Measurements from ENCODE around the gene LYPD6.

LYPD6 gene

GRCh38 chr2:149330127-149331022, at the start of gene LYPD6:
Gene LYPD6, plus strand, starts transcription at chr2:149330587. Its CDS starts 107,122 bp downstream, at chr2:149437709.
- peak; percentile 87 for ATAC-seq
- no peak for TF ChIP-seq TOX (CRISPR knock-in tag; IDR thresholded peaks at IDR 0.05; ENCODE audit: borderline replicate concordance)
- no peak for TF ChIP-seq BACH2 (CRISPR knock-in tag; IDR thresholded peaks at IDR 0.05; ENCODE audit: borderline replicate concordance)
- TF ChIP-seq ISL1 (CRISPR knock-in tag; IDR thresholded peaks at IDR 0.05), result no peak
- no peak for TF ChIP-seq ZC3H10 (CRISPR knock-in tag; IDR thresholded peaks at IDR 0.05)
- no peak for TF ChIP-seq SNAI2 (CRISPR knock-in tag; IDR thresholded peaks at IDR 0.05)
- TF ChIP-seq POU6F1 (CRISPR knock-in tag; IDR thresholded peaks at IDR 0.05; ENCODE audit: borderline replicate concordance, low read depth), result no peak
- TF ChIP-seq CSDC2 (CRISPR knock-in tag; IDR thresholded peaks at IDR 0.05), result 0 out of 2 replicates have a peak, but pooled peaks have one; percentile 12

- TF ChIP-seq ZNF8 (CRISPR knock-in tag; IDR thresholded peaks at IDR 0.05), result no peak
- no peak for TF ChIP-seq BACH2 (CRISPR knock-in tag; IDR thresholded peaks at IDR 0.05; ENCODE audit: borderline replicate concordance)
- no peak for TF ChIP-seq ZC3H10 (CRISPR knock-in tag; IDR thresholded peaks at IDR 0.05)
- TF ChIP-seq, protein P1, sequence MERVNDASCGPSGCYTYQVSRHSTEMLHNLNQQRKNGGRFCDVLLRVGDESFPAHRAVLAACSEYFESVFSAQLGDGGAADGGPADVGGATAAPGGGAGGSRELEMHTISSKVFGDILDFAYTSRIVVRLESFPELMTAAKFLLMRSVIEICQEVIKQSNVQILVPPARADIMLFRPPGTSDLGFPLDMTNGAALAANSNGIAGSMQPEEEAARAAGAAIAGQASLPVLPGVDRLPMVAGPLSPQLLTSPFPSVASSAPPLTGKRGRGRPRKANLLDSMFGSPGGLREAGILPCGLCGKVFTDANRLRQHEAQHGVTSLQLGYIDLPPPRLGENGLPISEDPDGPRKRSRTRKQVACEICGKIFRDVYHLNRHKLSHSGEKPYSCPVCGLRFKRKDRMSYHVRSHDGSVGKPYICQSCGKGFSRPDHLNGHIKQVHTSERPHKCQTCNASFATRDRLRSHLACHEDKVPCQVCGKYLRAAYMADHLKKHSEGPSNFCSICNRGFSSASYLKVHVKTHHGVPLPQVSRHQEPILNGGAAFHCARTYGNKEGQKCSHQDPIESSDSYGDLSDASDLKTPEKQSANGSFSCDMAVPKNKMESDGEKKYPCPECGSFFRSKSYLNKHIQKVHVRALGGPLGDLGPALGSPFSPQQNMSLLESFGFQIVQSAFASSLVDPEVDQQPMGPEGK (CRISPR knock-in tag; IDR thresholded peaks at IDR 0.05; ENCODE audit: borderline replicate concordance), result no peak
- no peak for ATAC-seq
These were observed 48.9 kb upstream of the LYPD6 start for GRCh38 chr2:149281441-149281840.

DNA sequence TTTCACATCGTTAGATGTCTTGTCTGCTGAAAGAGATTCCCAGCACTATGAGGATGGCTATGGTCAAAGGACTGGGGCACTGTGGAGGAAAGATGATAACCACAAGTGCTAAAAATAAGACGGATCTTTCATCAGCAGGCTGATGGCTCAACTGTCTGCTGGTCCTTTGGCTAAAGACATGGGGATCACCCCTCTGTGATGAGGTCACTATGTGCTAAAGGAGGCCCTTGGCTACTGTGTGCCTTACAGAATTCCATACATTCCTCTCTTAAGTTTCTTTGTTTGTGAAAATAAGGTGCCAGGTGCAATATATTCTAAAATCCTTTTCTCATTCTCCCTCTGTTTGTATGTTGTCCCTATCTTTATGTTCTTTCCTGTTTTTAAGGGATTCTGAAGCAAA, 39.7 kb upstream of the LYPD6 start:
- ATAC-seq, result no peak
- TF ChIP-seq ZNF565 (CRISPR knock-in tag; conservative IDR thresholded peaks at IDR 0.05; ENCODE audit: low read depth) (no peak), SNAI2 (CRISPR knock-in tag; IDR thresholded peaks at IDR 0.05) (no peak), ZFP3 (CRISPR knock-in tag; IDR thresholded peaks at IDR 0.05) (no peak), TSHZ2 (CRISPR knock-in tag; IDR thresholded peaks at IDR 0.05) (no peak), ISL1 (CRISPR knock-in tag; IDR thresholded peaks at IDR 0.05) (no peak), GLIS3 (CRISPR knock-in tag; IDR thresholded peaks at IDR 0.05) (no peak), PPARA (CRISPR knock-in tag; IDR thresholded peaks at IDR 0.05; ENCODE audit: borderline replicate concordance) (no peak), RARB (CRISPR knock-in tag; IDR thresholded peaks at IDR 0.05) (no peak), TOX (CRISPR knock-in tag; IDR thresholded peaks at IDR 0.05; ENCODE audit: borderline replicate concordance) (no peak), ZNF8 (CRISPR knock-in tag; IDR thresholded peaks at IDR 0.05) (no peak), BACH2 (CRISPR knock-in tag; IDR thresholded peaks at IDR 0.05; ENCODE audit: borderline replicate concordance) (no peak), OSR1 (CRISPR knock-in tag; IDR thresholded peaks at IDR 0.05) (no peak), POU6F1 (CRISPR knock-in tag; IDR thresholded peaks at IDR 0.05; ENCODE audit: borderline replicate concordance, low read depth) (no peak), ESRRG (CRISPR knock-in tag; IDR thresholded peaks at IDR 0.05) (no peak), ZFP30 (CRISPR knock-in tag; IDR thresholded peaks at IDR 0.05) (no peak), CSDC2 (CRISPR knock-in tag; IDR thresholded peaks at IDR 0.05) (no peak), TCF4 (CRISPR knock-in tag; IDR thresholded peaks at IDR 0.05; ENCODE audit: borderline replicate concordance) (no peak), ZNF70 (CRISPR knock-in tag; IDR thresholded peaks at IDR 0.05) (no peak)
- TF ChIP-seq, protein P1 (CRISPR knock-in tag; IDR thresholded peaks at IDR 0.05; ENCODE audit: borderline replicate concordance), result no peak
- TF ChIP-seq, protein P2, sequence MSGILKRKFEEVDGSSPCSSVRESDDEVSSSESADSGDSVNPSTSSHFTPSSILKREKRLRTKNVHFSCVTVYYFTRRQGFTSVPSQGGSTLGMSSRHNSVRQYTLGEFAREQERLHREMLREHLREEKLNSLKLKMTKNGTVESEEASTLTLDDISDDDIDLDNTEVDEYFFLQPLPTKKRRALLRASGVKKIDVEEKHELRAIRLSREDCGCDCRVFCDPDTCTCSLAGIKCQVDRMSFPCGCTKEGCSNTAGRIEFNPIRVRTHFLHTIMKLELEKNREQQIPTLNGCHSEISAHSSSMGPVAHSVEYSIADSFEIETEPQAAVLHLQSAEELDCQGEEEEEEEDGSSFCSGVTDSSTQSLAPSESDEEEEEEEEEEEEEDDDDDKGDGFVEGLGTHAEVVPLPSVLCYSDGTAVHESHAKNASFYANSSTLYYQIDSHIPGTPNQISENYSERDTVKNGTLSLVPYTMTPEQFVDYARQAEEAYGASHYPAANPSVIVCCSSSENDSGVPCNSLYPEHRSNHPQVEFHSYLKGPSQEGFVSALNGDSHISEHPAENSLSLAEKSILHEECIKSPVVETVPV (CRISPR knock-in tag; IDR thresholded peaks at IDR 0.05), result no peak

Measured in SK-N-SH treated with all-trans-retinoic acid at 6 μM for 48 hours (cell line).